IPS-NIHi11 (cell line): ENCODE data around the gene ARFGAP2.
A peak's percentile ranks its signal among the peaks of the same experiment; 100 is the strongest.
"Not testable (repeated sequence)": the region's sequence is repeated elsewhere in the genome, so short reads cannot be mapped to it uniquely, and the experiment has no call there.

Experiments
- DNase-seq: peaks from one replicate; pipeline ENCODE4 v3.0.0; 2012; ENCODE audit warnings: mixed read lengths, low spot score

ARFGAP2 gene

GRCh38 chr11:47148903-47149531, 27.7 kb downstream of the ARFGAP2 start:
- DNase-seq: no peak

GRCh38 chr11:47148270-47148669, 28.4 kb downstream of the ARFGAP2 start:
- DNase-seq: no peak

DNA sequence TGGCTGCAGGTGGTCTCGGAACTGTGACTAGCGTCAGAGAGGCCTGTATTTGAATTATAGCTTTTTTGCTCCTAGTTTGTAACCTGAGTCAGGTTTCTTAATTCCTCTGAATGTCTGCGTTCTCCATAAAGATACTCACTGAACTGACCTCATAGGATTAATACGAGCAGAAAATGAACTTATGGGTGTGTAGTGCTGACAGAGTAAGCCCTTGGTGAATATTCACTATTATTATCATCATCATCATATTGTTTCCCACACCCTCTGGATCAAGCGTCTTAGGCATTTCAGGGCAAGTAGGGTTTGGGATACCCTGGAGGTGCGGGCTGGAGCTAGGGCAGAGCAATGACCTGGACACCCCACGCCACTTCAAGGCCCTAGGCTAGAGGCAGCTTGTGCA, 29.0 kb downstream of the ARFGAP2 start:
- no peak for DNase-seq

DNA sequence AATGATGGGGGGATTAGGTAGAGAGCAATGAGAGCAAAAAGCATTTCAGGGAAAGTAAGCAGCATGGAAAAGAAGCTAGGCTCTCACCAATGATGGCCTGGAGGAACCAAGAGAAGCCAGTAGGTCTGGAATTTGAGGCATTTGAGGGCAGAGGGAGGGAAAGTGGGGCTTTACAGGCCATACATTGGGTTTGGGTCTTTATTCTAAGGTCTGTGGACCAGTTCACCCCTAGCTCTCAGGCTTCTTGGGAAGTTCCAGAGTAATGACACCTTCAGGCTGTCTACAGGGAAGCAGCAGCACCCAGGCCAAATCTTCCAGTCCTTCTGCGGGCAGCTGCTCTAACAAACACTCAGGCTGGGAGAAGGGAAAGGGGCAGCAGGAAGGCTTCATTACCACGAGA, 29.4 kb downstream of the ARFGAP2 start:
- no peak for DNase-seq

DNA sequence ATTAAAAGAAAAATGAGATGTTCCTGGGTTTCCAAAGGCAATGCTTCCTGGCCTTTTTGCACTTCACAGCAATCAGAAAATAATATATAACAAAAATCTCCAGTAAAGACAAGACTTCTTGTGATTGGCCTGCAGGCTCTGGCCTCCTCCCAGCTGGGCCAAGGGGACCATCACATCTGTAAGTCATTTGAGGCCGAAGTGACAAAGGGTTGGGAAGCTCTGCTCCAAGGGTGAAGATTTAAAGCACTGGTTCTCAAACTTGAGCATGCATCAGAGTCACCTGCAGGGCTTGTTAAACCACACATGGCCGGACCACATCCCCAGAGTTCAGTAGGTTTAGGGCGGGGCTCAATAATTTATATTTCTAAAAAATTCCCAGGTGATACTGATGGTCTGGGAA, 32.1 kb downstream of the ARFGAP2 start:
- DNase-seq: no peak

GRCh38 chr11:47143322-47143721, 33.4 kb downstream of the ARFGAP2 start:
- no peak for DNase-seq

DNA sequence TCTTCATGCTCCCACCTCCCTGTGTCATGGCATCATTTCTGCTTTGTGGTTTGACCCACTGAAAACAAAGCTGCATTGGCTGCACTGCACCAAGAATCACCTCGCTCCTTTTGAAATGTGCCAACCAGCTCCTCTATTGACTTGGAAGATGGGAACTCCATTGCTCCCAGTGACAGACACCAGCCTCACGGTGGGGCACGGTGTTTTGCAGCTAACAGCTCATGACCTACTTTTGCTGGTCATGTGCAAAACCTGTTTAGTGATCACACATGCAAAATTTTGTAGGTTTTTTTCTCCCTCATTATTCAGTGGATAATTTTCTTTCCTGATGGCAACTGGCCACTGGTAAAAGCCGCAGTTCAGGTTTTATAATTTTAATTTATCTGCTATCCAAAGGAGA, 36.8 kb downstream of the ARFGAP2 start:
- DNase-seq: no peak

DNA sequence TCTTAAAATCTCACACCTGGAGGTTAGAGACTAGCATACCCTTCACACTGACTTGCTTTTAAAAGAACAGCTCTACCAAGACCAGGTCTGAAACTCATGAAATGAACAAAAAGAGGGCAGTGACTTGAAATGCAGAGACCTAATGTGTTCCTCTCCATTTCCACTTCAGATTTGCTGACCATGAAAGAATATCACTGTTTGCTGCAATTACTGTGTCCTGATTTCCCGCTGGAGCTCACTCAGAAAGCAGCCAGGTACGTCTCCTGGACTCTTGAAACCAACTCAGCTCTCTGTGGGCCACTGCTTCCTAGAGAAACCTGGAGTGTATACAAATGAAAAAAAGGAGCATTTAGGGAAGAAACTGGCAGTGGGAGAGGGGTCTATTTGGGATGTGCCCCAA, 39.2 kb downstream of the ARFGAP2 start:
- no peak for DNase-seq

DNA sequence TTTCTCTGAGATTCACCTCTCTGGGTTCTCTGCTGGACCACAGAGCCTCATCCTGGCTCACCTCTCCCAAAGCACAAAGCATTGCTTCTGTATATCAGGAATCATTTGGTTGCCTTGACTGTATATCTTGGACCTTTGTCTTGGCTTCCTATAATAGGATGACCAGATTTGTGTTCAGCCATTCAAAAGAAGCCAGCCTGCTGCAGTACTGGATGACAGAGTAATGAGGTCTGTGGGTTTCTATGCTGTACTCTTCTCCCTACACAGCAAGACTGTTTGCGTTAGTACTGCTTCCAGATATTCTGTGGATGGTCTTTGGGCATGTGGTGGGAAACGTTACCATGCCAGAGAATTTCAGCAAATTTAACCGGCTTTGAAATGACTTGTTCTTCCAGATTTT, 39.8 kb downstream of the ARFGAP2 start:
- DNase-seq: no peak

- DNase-seq: no peak
These were observed 40.4 kb downstream of the ARFGAP2 start for GRCh38 chr11:47136327-47136726.

DNA sequence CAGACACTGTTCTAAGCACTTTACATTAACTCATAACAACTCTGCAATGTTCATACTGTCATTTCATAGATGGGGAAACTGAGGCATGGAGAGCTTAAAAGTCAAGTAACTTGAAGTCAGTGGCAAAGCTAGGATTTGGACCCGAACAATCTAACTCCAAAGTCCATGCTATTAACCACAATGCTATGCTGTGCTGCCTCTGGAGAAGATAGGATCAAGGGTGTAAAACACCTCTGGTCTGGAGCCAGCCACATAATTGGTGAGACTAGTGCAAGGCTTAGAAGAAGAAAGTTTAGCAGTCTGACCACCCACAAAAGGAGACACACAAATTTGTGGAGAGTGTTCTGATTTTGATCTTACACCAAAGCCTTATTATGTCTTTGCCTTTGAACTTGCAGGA, 43.7 kb downstream of the ARFGAP2 start:
- DNase-seq: no peak

DNA sequence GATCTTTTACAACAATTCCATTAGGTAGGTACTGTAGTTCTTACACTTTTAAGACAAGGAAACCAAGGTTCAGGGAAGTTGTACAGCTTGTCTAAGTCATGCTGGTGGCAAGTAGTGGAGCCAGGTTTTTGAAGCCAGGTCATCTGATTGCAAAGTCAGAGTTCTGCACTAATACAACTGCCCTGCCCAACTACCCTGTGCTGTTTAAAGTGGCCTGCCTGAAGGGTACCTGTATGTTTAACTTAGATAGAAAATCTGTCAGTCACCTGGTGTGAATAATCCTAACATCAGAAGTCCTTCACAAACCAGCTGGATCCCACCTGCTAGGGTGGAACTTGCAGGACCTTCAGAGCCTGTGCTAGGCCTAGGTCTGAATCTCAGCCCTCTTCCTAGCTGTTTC, 44.2 kb downstream of the ARFGAP2 start:
- no peak for DNase-seq

- DNase-seq: no peak
These were observed 45.5 kb downstream of the ARFGAP2 start for GRCh38 chr11:47131136-47131535.

DNA sequence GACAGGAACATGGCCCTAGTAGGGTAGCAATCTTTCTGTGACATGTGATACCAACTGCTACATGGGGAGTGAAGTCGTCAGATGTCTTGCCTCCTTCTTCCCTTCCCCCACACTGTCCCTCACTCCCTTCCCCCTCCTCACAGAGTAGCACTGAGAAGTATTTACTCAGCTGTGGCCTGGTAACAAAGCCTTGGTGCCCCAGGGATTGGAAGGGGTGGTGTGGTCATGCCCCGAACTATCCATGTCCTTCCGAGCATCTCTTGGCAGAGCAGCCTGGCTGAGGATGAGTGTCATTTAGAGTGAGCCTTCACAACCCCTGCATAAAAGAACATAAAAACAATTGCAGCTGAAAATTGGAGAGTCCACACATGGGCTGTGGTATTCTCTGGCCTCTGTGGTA, 46.1 kb downstream of the ARFGAP2 start:
- DNase-seq: peak; percentile 38

DNA sequence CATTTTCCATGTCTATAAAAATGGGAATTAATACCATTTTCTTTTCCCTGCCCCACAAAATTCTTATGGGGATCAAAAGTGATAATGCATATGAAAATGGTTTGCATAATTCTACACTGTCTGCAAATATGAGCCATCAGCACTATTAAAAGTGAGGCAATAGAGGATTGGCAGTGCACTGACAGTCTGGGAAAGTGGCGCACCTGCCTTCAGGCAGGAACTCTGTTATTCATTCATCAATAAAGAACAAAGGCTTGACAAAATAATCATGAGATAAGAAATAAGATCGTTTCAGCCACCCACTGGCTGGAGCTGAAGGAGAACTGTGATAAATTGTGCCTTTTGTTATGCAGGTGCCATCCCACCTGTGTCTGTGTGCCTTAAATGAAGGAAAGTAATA, 49.5 kb downstream of the ARFGAP2 start:
- no peak for DNase-seq

- DNase-seq: no peak
These were observed 51.6 kb downstream of the ARFGAP2 start for GRCh38 chr11:47125083-47125482.

DNA sequence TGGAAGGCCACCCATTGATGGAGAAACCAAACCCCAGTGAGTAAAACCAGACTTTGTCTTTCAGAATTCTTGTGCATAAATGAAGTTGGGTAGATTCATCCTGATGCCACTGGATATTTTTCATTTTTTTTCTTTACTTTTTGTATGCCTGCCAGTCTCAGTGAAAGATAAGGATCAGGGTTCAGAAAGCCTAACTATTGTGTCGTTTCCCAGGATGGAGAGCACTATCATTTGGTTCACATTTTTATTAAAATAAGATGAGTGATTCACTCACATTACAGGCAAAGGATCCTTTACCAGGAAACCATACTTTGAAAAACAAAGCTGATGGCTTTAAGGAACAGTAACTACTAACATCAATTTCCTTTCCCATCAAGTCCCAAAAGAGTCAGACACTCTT, 52.0 kb downstream of the ARFGAP2 start:
- DNase-seq: no peak

GRCh38 chr11:47123094-47123493, 53.6 kb downstream of the ARFGAP2 start:
- no peak for DNase-seq

DNA sequence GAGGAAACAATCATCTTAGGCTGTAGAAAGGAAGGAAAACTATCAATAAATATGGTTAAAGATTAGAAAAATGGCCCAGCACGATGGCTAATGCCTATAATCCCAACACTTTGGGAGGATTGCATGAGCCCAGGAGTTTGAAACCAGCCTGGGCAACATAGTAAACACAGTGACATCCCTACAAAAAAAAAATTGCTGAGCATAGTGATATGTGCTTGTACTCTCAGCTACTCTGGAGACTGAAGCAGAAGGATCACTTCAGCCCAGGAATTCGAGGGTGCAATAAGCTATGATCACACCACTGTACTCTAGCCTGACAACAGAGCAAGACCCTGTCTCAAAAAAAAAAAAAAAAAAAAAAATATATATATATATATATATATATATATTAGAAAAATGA, 54.9 kb downstream of the ARFGAP2 start:
- no peak for DNase-seq

DNA sequence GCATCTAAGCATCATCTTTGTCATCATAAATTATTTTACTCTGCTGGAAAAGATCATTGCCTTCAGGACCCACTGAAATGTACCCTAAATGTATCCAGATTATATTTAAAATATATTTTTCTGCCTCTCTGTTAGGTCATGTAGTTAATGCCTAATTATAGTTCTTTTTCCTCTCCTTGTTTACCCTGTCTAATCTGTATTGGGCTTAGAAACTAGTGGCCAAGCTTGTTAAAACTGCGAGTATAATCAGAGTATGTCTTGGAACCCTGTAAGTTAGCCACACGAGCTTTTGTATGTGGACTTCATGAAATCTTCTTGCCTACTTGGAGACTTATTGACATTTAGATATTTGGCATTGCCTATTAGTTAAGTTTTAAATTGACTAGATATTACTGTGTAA, 55.6 kb downstream of the ARFGAP2 start:
- DNase-seq: no peak

GRCh38 chr11:47118958-47119688, 57.6 kb downstream of the ARFGAP2 start:
- DNase-seq: not testable (repeated sequence)
